HL-60 (cell line): ENCODE measurements around the gene CCDC158.
"Not testable (repeated sequence)": the region's sequence is repeated elsewhere in the genome, so short reads cannot be mapped to it uniquely, and the experiment has no call there.

Experiments used
- DNase-seq, 2 experiments: peaks; one replicate each; pipeline ENCODE4 v3.0.0-alpha.2; 2010 to 2020; ENCODE audit warnings: low read depth in 1 of 2, low spot score in 1 of 2
- H3K27ac ChIP-seq: fragments of 250-450 bp; sonication (Bioruptor Pico); replicated peaks from 2 replicates; pipeline ENCODE4 v1.5.1; 2020; ENCODE audit warnings: mild to moderate bottlenecking, moderate library complexity
- H3K27me3 ChIP-seq: fragments of 250-450 bp; sonication (Bioruptor Pico); 2 replicates; pipeline ENCODE4 v1.5.1; 2021; ENCODE audit warnings: mild to moderate bottlenecking, moderate library complexity; ENCODE audit not compliant: insufficient read depth, poor library complexity, severe bottlenecking
- H3K4me3 ChIP-seq: replicated peaks from 2 replicates; pipeline ENCODE4 v1.5.1; 2011; ENCODE audit warnings: mild to moderate bottlenecking, control low read depth, low read length; ENCODE audit not compliant: insufficient read depth
- CTCF ChIP-seq: IDR thresholded peaks from one replicate; pipeline ENCODE4 v1.5.1; 2011; ENCODE audit warnings: low read length, control low read depth, inconsistent platforms; ENCODE audit not compliant: insufficient read depth
- GABPA ChIP-seq: IDR thresholded peaks from 2 replicates; pipeline ENCODE4 v1.6.1; 2012; ENCODE audit warnings: low read depth
- POLR2AphosphoS5 ChIP-seq: IDR thresholded peaks from 2 replicates; pipeline ENCODE4 v1.6.1; 2012; ENCODE audit warnings: low read depth
- REST ChIP-seq: IDR thresholded peaks from 2 replicates; pipeline ENCODE4 v1.6.1; 2012; ENCODE audit warnings: low read depth; ENCODE audit not compliant: insufficient replicate concordance
- SPI1 ChIP-seq: IDR thresholded peaks from 2 replicates; pipeline ENCODE4 v1.6.1; 2012; ENCODE audit warnings: low read depth, mild to moderate bottlenecking, borderline replicate concordance

The CCDC158 gene

GRCh38 chr4:76364763-76365162 is 56.2 kb downstream of the CCDC158 start:
- Histone ChIP-seq H3K4me3 (no peak overlapping the region), H3K27me3 (no peaks in the 10 kb centered on the region), H3K27ac (no peak overlapping the region)
- TF ChIP-seq REST: no peak
- no peak for TF ChIP-seq CTCF
- DNase-seq: no peak

DNA sequence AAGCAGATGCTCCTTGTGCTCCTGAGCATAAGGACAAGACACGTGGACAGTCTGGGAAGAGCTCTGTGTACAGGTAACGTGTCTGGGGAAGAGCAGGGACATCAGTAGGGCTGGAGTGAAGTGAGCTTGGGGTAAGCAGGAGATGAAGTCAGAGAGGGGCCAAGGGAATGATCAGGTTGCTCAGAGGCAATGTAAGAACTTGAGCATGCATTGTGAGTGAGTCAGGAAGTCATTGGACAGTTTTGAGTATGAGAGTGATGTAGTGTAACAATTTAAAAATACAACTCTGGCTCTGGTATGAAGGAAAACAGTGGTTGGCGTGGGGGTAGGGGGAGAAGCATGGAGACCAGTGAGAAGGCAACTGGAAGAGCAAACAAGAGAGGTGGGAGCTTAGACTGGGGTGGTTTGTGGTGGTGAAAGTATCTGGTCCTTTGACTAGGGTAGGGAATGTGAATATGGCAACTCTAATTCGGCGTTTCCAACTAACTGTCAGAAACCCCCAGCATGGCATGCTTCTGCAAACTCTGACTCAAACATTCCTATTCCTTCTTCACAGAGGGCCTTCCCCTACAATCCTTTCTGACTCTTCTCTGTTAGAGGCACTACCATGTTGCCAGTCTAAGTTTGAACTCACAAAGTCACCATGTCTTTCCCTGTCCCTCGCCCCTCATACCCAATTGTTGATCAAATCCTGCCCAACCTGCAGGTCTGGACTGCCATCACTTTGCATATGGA is 57.2 kb downstream of the CCDC158 start:
- H3K4me3 ChIP-seq: no peak overlapping the region
- no peak for DNase-seq
- no peaks in the 10 kb centered on the region for H3K27me3 ChIP-seq
- no peak for TF ChIP-seq CTCF
- TF ChIP-seq REST: no peak
- no peak for TF ChIP-seq SPI1
- no peak for TF ChIP-seq POLR2AphosphoS5
- TF ChIP-seq GABPA: no peak
- H3K27ac ChIP-seq: no peak overlapping the region

- no peak for DNase-seq
- Histone ChIP-seq H3K27me3 (no peaks in the 10 kb centered on the region), H3K27ac (no peak overlapping the region), H3K4me3 (no peak overlapping the region)
- TF ChIP-seq GABPA: no peak
- TF ChIP-seq SPI1: no peak
- TF ChIP-seq REST: no peak
- TF ChIP-seq POLR2AphosphoS5: no peak
- TF ChIP-seq CTCF: no peak
Measured at GRCh38 chr4:76361689-76362412, 59.1 kb downstream of the CCDC158 start.

- not testable (repeated sequence) for H3K27ac ChIP-seq, H3K4me3 ChIP-seq, DNase-seq, H3K27me3 ChIP-seq
Measured at GRCh38 chr4:76359881-76360466, 61.0 kb downstream of the CCDC158 start.
